ENCODE measurements around the gene CBX5.

- TF ChIP-seq CTCF (conservative IDR thresholded peaks at IDR 0.05; ENCODE audit: low read length) (no peak), EZH2phosphoT487 (IDR thresholded peaks at IDR 0.05; ENCODE audit: borderline replicate concordance, low read depth, low read length) (no peak)
Measured at GRCh38 chr12:54259194-54260011, 20.5 kb downstream of the CBX5 start.
